ENCODE data around the gene WWOX.

WWOX gene

DNA sequence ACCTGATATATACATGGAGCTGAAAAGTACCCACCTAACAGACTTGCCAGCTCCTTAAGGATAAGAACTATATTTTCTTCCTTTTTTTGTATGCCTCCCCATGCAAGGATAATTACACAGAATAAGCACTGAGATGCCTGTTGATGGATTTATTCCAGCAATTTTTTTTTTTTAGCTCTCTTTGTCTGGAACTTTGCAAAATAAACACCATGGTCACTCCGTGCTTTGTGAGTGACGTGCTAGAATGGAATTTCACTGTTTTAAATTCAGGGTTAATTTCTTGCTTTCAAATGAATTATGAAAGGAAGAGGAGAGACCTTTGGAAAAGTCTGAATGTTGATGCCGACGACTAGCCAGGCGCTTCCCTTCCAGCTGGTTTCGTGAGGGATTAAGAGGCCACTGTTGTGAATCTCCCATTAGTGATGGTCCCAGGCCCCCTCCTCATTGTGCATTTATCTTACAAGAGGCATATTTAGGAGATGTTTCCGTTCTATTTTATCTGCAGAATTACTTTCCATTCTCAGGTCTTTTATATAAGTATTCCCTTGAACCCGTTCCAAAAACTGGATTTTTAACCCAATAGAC lies 529.1 kb downstream of the WWOX start:
- FAIRE-seq = no peak
- DNase-seq (ENCODE audit: insufficient read length, low spot score) = no peak
- TF ChIP-seq POLR2AphosphoS5 (IDR thresholded peaks at IDR 0.05; ENCODE audit: low read depth, low read length) (no peak), PAX5 (IDR thresholded peaks at IDR 0.05; ENCODE audit: insufficient read depth, low read length, severe bottlenecking) (no peak), TAF1 (IDR thresholded peaks at IDR 0.05; ENCODE audit: low read depth, low read length) (no peak), POU2F2 (IDR thresholded peaks at IDR 0.05; ENCODE audit: low read depth, low read length) (no peak), POLR2A (IDR thresholded peaks at IDR 0.05; ENCODE audit: low read depth, low read length) (no peak), SPI1 (IDR thresholded peaks at IDR 0.05; ENCODE audit: low read depth, low read length) (no peak)

DNA sequence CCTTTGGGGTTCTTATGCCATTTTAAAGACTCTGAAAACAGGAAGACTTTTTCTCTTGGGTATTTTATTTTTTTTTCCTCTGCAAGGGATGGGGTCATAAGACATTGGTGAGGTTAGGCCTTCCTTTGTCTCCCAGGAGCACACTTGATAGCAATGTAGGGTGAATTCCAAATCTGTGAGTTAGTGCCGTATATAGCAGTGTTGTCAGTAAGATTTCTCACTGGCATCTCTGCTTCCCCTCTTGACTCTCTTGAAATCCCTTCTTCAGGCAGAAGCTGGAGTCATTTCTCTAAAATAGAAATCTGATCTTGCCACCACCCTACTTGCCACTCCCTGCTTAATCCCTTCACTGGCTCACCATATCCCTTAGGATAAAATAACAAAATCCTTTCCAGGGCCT lies 529.7 kb downstream of the WWOX start:
- no peak for FAIRE-seq
- TF ChIP-seq POU2F2 (IDR thresholded peaks at IDR 0.05; ENCODE audit: low read depth, low read length) = no peak
- no peak for TF ChIP-seq POLR2A (IDR thresholded peaks at IDR 0.05; ENCODE audit: low read depth, low read length)
- no peak for TF ChIP-seq TAF1 (IDR thresholded peaks at IDR 0.05; ENCODE audit: low read depth, low read length)
- TF ChIP-seq POLR2AphosphoS5 (IDR thresholded peaks at IDR 0.05; ENCODE audit: low read depth, low read length) = no peak
- TF ChIP-seq PAX5 (IDR thresholded peaks at IDR 0.05; ENCODE audit: insufficient read depth, low read length, severe bottlenecking) = no peak
- no peak for TF ChIP-seq SPI1 (IDR thresholded peaks at IDR 0.05; ENCODE audit: low read depth, low read length)
- DNase-seq (ENCODE audit: insufficient read length, low spot score) = no peak

- DNase-seq (ENCODE audit: insufficient read length, low spot score) (no peak), FAIRE-seq (no peak)
- TF ChIP-seq PAX5 (IDR thresholded peaks at IDR 0.05; ENCODE audit: insufficient read depth, low read length, severe bottlenecking) (no peak), SPI1 (IDR thresholded peaks at IDR 0.05; ENCODE audit: low read depth, low read length) (no peak), TAF1 (IDR thresholded peaks at IDR 0.05; ENCODE audit: low read depth, low read length) (no peak), POLR2A (IDR thresholded peaks at IDR 0.05; ENCODE audit: low read depth, low read length) (no peak), POU2F2 (IDR thresholded peaks at IDR 0.05; ENCODE audit: low read depth, low read length) (no peak), POLR2AphosphoS5 (IDR thresholded peaks at IDR 0.05; ENCODE audit: low read depth, low read length) (no peak)
These were observed 530.6 kb downstream of the WWOX start for GRCh38 chr16:78630102-78630501.

- FAIRE-seq = no peak
- no peak for DNase-seq (ENCODE audit: insufficient read length, low spot score)
- TF ChIP-seq TAF1 (IDR thresholded peaks at IDR 0.05; ENCODE audit: low read depth, low read length) = no peak
- no peak for TF ChIP-seq POLR2A (IDR thresholded peaks at IDR 0.05; ENCODE audit: low read depth, low read length)
- TF ChIP-seq PAX5 (IDR thresholded peaks at IDR 0.05; ENCODE audit: insufficient read depth, low read length, severe bottlenecking) = no peak
These were observed 534.1 kb downstream of the WWOX start for GRCh38 chr16:78633551-78633950.

DNA sequence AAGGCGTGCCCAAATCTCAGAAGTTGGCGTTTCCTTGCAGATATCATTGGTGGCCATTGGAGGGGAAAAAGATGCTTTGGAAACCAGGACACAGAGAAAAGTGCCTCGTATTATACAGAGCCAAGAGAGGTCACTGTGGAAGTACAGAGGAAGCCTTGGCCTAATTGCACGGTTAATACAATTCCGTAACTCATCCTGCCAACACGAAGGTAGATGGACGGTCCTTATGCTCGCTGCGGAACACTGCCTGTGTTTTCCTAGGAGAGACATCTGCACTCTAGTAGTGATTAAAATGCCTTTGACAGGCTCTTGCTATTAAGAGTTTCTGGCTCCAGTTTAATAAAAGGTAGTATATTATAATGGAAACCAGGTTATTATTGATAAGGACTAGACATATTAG lies 536.4 kb downstream of the WWOX start:
- DNase-seq (ENCODE audit: insufficient read length, low spot score) (no peak), FAIRE-seq (no peak)
- TF ChIP-seq PAX5 (IDR thresholded peaks at IDR 0.05; ENCODE audit: insufficient read depth, low read length, severe bottlenecking) (no peak), SPI1 (IDR thresholded peaks at IDR 0.05; ENCODE audit: low read depth, low read length) (no peak), TAF1 (IDR thresholded peaks at IDR 0.05; ENCODE audit: low read depth, low read length) (no peak), POLR2A (IDR thresholded peaks at IDR 0.05; ENCODE audit: low read depth, low read length) (no peak), POLR2AphosphoS5 (IDR thresholded peaks at IDR 0.05; ENCODE audit: low read depth, low read length) (no peak), POU2F2 (IDR thresholded peaks at IDR 0.05; ENCODE audit: low read depth, low read length) (no peak)

- DNase-seq (ENCODE audit: insufficient read length, low spot score) = no peak
- TF ChIP-seq POLR2AphosphoS5 (IDR thresholded peaks at IDR 0.05; ENCODE audit: low read depth, low read length) (no peak), PAX5 (IDR thresholded peaks at IDR 0.05; ENCODE audit: insufficient read depth, low read length, severe bottlenecking) (no peak), POU2F2 (IDR thresholded peaks at IDR 0.05; ENCODE audit: low read depth, low read length) (no peak), POLR2A (IDR thresholded peaks at IDR 0.05; ENCODE audit: low read depth, low read length) (no peak), TAF1 (IDR thresholded peaks at IDR 0.05; ENCODE audit: low read depth, low read length) (no peak), SPI1 (IDR thresholded peaks at IDR 0.05; ENCODE audit: low read depth, low read length) (no peak)
- FAIRE-seq = no peak
These were observed 538.9 kb downstream of the WWOX start for GRCh38 chr16:78638371-78638770.

DNA sequence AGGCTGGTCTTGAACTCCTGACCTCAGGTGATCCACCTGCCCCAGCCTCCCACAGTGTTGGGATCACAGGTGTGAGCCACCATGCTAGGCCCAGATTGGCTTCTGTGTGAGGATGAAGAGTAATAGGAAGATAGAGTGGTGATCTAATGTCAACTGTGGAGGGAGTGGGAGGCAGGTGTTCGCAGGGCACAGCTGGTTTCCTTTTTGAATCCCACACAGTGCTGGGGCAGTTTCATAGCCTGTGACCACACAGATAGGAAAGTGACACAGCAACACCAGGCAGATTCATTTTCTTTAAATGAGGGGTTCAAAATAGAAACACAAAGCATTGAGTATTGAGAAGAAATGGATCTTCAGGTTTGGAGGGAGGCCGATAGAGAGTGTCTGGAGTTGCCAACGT lies 540.3 kb downstream of the WWOX start:
- FAIRE-seq = no peak
- TF ChIP-seq PAX5 (IDR thresholded peaks at IDR 0.05; ENCODE audit: insufficient read depth, low read length, severe bottlenecking) (no peak), TAF1 (IDR thresholded peaks at IDR 0.05; ENCODE audit: low read depth, low read length) (no peak), SPI1 (IDR thresholded peaks at IDR 0.05; ENCODE audit: low read depth, low read length) (no peak), POLR2A (IDR thresholded peaks at IDR 0.05; ENCODE audit: low read depth, low read length) (no peak), POLR2AphosphoS5 (IDR thresholded peaks at IDR 0.05; ENCODE audit: low read depth, low read length) (no peak), POU2F2 (IDR thresholded peaks at IDR 0.05; ENCODE audit: low read depth, low read length) (no peak)
- no peak for DNase-seq (ENCODE audit: insufficient read length, low spot score)

- no peak for FAIRE-seq
- DNase-seq (ENCODE audit: insufficient read length, low spot score) = no peak
- TF ChIP-seq POLR2A (IDR thresholded peaks at IDR 0.05; ENCODE audit: low read depth, low read length) (no peak), SPI1 (IDR thresholded peaks at IDR 0.05; ENCODE audit: low read depth, low read length) (no peak), PAX5 (IDR thresholded peaks at IDR 0.05; ENCODE audit: insufficient read depth, low read length, severe bottlenecking) (no peak), TAF1 (IDR thresholded peaks at IDR 0.05; ENCODE audit: low read depth, low read length) (no peak), POLR2AphosphoS5 (IDR thresholded peaks at IDR 0.05; ENCODE audit: low read depth, low read length) (no peak), POU2F2 (IDR thresholded peaks at IDR 0.05; ENCODE audit: low read depth, low read length) (no peak)
These were observed 541.4 kb downstream of the WWOX start for GRCh38 chr16:78640886-78641285.

DNA sequence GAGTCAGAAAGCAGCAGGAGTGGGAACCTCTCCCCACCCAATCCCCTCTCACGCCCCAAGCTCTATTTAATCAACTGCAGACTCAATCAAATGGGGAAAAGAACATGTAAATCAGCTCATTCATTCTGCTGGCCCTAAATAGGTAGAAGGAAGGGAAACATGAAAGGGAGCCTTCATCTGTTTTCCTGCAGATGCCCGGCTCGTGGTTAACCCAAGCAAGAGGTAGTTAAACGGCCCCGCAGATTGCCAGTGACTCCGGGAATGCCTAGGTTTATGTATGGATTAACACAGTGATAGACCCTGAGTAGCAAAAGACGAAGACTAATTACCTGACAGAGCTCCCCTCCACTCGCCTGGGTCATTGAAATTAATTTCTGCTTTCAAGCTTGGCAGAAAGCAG lies 542.0 kb downstream of the WWOX start:
- TF ChIP-seq POU2F2 (IDR thresholded peaks at IDR 0.05; ENCODE audit: low read depth, low read length) (no peak), TAF1 (IDR thresholded peaks at IDR 0.05; ENCODE audit: low read depth, low read length) (no peak), POLR2A (IDR thresholded peaks at IDR 0.05; ENCODE audit: low read depth, low read length) (no peak), SPI1 (IDR thresholded peaks at IDR 0.05; ENCODE audit: low read depth, low read length) (no peak), POLR2AphosphoS5 (IDR thresholded peaks at IDR 0.05; ENCODE audit: low read depth, low read length) (no peak), PAX5 (IDR thresholded peaks at IDR 0.05; ENCODE audit: insufficient read depth, low read length, severe bottlenecking) (no peak)
- DNase-seq (ENCODE audit: insufficient read length, low spot score) (no peak), FAIRE-seq (no peak)

Measured in GM12891 (cell line).